ENCODE measurements around the gene BCAS3.

DNA sequence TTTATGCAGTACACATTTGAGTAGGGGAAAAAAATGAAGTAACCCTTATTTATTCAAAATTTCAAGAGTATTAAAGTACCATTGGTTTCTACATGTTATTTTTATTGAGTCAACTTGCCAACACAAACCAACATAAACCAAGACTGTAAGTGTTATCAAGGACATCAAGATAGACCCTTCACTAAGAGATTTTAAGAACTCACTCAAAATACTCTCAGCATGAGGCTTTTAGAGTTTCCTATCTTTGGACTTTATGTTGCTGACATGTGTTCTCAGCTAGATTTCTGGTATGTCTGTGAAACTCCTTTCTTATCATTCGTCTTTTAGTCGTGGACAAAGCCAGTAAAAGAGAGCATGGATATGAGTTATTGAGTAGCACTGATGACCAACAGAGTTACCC is 509.4 kb downstream of the BCAS3 start:
- TF ChIP-seq CTCF (IDR thresholded peaks at IDR 0.05; ENCODE audit: low read depth, low read length, poor library complexity, severe bottlenecking) (no peak), EZH2phosphoT487 (IDR thresholded peaks at IDR 0.05; ENCODE audit: borderline replicate concordance, low read length) (no peak)

All from DOHH2 (cell line).